Naive B cell (primary cell): ENCODE data around the gene SEC22C. TPM values are rescaled to one million over a fixed set of nuclear protein-coding genes. Genes with fewer than 3 reads are reported as not detected.

Experiments used
- ATAC-seq, 2 donors: fragments of 150-1000 bp; cut with Tn5 transposase; 2 replicates each; pipeline ENCODE4 v1.10.0; 2021; ENCODE audit warnings: low read depth in 2 of 2, mild to moderate bottlenecking in 2 of 2, moderate library complexity in 2 of 2
- DNase-seq: peaks from one replicate; pipeline ENCODE4 v3.0.0; 2022
- H3K27ac Mint-ChIP-seq, 6 donors: one replicate each; pipeline ENCODE4 v1.8.0; 2020 to 2022; ENCODE audit warnings: mild to moderate bottlenecking in 6 of 6, mixed read lengths in 6 of 6, moderate library complexity in 5 of 6, inconsistent platforms in 2 of 6
- H3K27me3 Mint-ChIP-seq, 3 donors: one replicate each; pipeline ENCODE4 v1.8.0; 2021 to 2022; ENCODE audit warnings: mixed read lengths in 3 of 3, mild to moderate bottlenecking in 1 of 3
- H3K36me3 Mint-ChIP-seq, 2 donors: one replicate each; pipeline ENCODE4 v1.8.0; 2020 to 2022; ENCODE audit warnings: mixed read lengths in 2 of 2, inconsistent platforms in 1 of 2, mild to moderate bottlenecking in 1 of 2
- H3K4me1 Mint-ChIP-seq, 3 donors: one replicate each; pipeline ENCODE4 v1.8.0; 2020 to 2022; ENCODE audit warnings: mixed read lengths in 3 of 3, inconsistent platforms in 1 of 3, mild to moderate bottlenecking in 1 of 3, moderate library complexity in 1 of 3
- H3K4me3 Mint-ChIP-seq, 8 donors: one replicate each; pipeline ENCODE4 v1.8.0; 2020 to 2022; ENCODE audit warnings: mild to moderate bottlenecking in 8 of 8, mixed read lengths in 8 of 8, moderate library complexity in 8 of 8, inconsistent platforms in 2 of 8
- H3K9me3 Mint-ChIP-seq, 7 donors: one replicate each; pipeline ENCODE4 v1.8.0; 2020 to 2022; ENCODE audit warnings: mixed read lengths in 7 of 7, mild to moderate bottlenecking in 5 of 7, inconsistent platforms in 2 of 7, moderate library complexity in 1 of 7
- polyA plus RNA-seq, 6 donors: library from polyadenylated mRNA; unstranded; fragments of 300-500 nt; fragmentation: Illumina TruSeq; gene quantifications; one replicate each; pipeline ENCODE4 v1.2.3, GENCODE V29; 2021; ENCODE audit warnings: low read depth in 6 of 6

The SEC22C gene
- polyA plus RNA-seq, 6 donors from 2014 or later, result 25.1 to 39.0 (median 31.3) TPM

GRCh38 chr3:42525212-42525611 lies 56.6 kb downstream of the SEC22C start:
- Mint-ChIP-seq H3K27ac (no peak overlapping the region), H3K4me1 (peaks cover 10 to 23% (median 17%) of the 10 kb centered on the region in 3 donors)
- no peak for ATAC-seq

GRCh38 chr3:42524751-42525150 lies 57.0 kb downstream of the SEC22C start:
- H3K27me3 Mint-ChIP-seq, result no peaks in the 10 kb centered on the region
- no peak overlapping the region for H3K4me3 Mint-ChIP-seq
- H3K4me1 Mint-ChIP-seq, result peaks cover 5 to 19% (median 12%) of the 10 kb centered on the region in 3 donors
- H3K36me3 Mint-ChIP-seq, result no peaks in the 10 kb centered on the region
- no peak for DNase-seq
- no peaks in the 10 kb centered on the region for H3K9me3 Mint-ChIP-seq
- no peak overlapping the region for H3K27ac Mint-ChIP-seq
- ATAC-seq, result no peak

More at GRCh38 chr3:42525212-42525611, 56.6 kb downstream of the SEC22C start:
- DNase-seq, result no peak
- no peaks in the 10 kb centered on the region for H3K27me3 Mint-ChIP-seq
- no peaks in the 10 kb centered on the region for H3K36me3 Mint-ChIP-seq
- H3K4me3 Mint-ChIP-seq, result no peak overlapping the region
- H3K9me3 Mint-ChIP-seq, result peaks cover 0 to 3% (median 0%) of the 10 kb centered on the region in 7 donors

GRCh38 chr3:42520906-42521305 lies 60.9 kb downstream of the SEC22C start:
- Mint-ChIP-seq H3K27me3 (no peaks in the 10 kb centered on the region), H3K4me3 (no peak overlapping the region), H3K4me1 (no peaks in the 10 kb centered on the region), H3K27ac (no peak overlapping the region), H3K9me3 (no peaks in the 10 kb centered on the region), H3K36me3 (no peaks in the 10 kb centered on the region)
- ATAC-seq (no peak), DNase-seq (no peak)

GRCh38 chr3:42520336-42520735 lies 61.4 kb downstream of the SEC22C start:
- H3K4me3 Mint-ChIP-seq, result no peak overlapping the region
- H3K27me3 Mint-ChIP-seq, result no peaks in the 10 kb centered on the region
- H3K36me3 Mint-ChIP-seq, result no peaks in the 10 kb centered on the region
- H3K27ac Mint-ChIP-seq, result peak overlapping the region in 2 of 6 donors; percentile 32 to 39
- H3K9me3 Mint-ChIP-seq, result no peaks in the 10 kb centered on the region
- H3K4me1 Mint-ChIP-seq, result no peaks in the 10 kb centered on the region
- no peak for ATAC-seq
- DNase-seq, result no peak

GRCh38 chr3:42519568-42519962 lies 62.2 kb downstream of the SEC22C start:
- ATAC-seq (no peak), DNase-seq (no peak)
- Mint-ChIP-seq H3K9me3 (no peaks in the 10 kb centered on the region), H3K36me3 (no peaks in the 10 kb centered on the region), H3K4me3 (no peak overlapping the region), H3K27me3 (no peaks in the 10 kb centered on the region), H3K4me1 (no peaks in the 10 kb centered on the region), H3K27ac (peak overlapping the region in 1 of 6 donors; percentile 36)

- Mint-ChIP-seq H3K27ac (no peak overlapping the region), H3K4me3 (no peak overlapping the region), H3K36me3 (no peaks in the 10 kb centered on the region), H3K4me1 (no peaks in the 10 kb centered on the region), H3K9me3 (no peaks in the 10 kb centered on the region), H3K27me3 (no peaks in the 10 kb centered on the region)
- DNase-seq, result no peak
- ATAC-seq, result no peak
Measured at GRCh38 chr3:42518800-42519567, 62.8 kb downstream of the SEC22C start.

GRCh38 chr3:42517117-42517516 lies 64.7 kb downstream of the SEC22C start:
- Mint-ChIP-seq H3K27ac (peak overlapping the region in 2 of 6 donors; percentile 44 to 78), H3K4me1 (peaks cover 0 to 3% (median 0%) of the 10 kb centered on the region in 3 donors), H3K9me3 (no peaks in the 10 kb centered on the region), H3K4me3 (no peak overlapping the region), H3K27me3 (no peaks in the 10 kb centered on the region), H3K36me3 (no peaks in the 10 kb centered on the region)
- DNase-seq (no peak), ATAC-seq (no peak)

GRCh38 chr3:42516443-42516842 lies 65.3 kb downstream of the SEC22C start:
- Mint-ChIP-seq H3K4me1 (peaks cover 2 to 9% (median 6%) of the 10 kb centered on the region in 3 donors), H3K9me3 (no peaks in the 10 kb centered on the region), H3K27me3 (peaks cover 0 to 4% (median 0%) of the 10 kb centered on the region in 3 donors), H3K36me3 (no peaks in the 10 kb centered on the region), H3K4me3 (no peak overlapping the region), H3K27ac (no peak overlapping the region)
- DNase-seq, result no peak
- no peak for ATAC-seq

- Mint-ChIP-seq H3K27ac (no peak overlapping the region), H3K36me3 (no peaks in the 10 kb centered on the region)
Measured at GRCh38 chr3:42515976-42516375, 65.8 kb downstream of the SEC22C start.

GRCh38 chr3:42515391-42515916 lies 66.3 kb downstream of the SEC22C start:
- peaks cover 2 to 5% (median 5%) of the 10 kb centered on the region in 3 donors for H3K27me3 Mint-ChIP-seq
- no peaks in the 10 kb centered on the region for H3K9me3 Mint-ChIP-seq
- H3K4me3 Mint-ChIP-seq, result no peak overlapping the region
- DNase-seq (no peak), ATAC-seq (no peak)
- peaks cover 3 to 12% (median 10%) of the 10 kb centered on the region in 3 donors for H3K4me1 Mint-ChIP-seq
- H3K36me3 Mint-ChIP-seq, result no peaks in the 10 kb centered on the region
- H3K27ac Mint-ChIP-seq, result no peak overlapping the region

More at GRCh38 chr3:42515976-42516375, 65.8 kb downstream of the SEC22C start:
- peaks cover 3 to 12% (median 10%) of the 10 kb centered on the region in 3 donors for H3K4me1 Mint-ChIP-seq
- peaks cover 0 to 5% (median 0%) of the 10 kb centered on the region in 3 donors for H3K27me3 Mint-ChIP-seq
- DNase-seq (no peak), ATAC-seq (no peak)
- H3K9me3 Mint-ChIP-seq, result no peaks in the 10 kb centered on the region
- H3K4me3 Mint-ChIP-seq, result no peak overlapping the region

GRCh38 chr3:42514876-42515275 lies 66.9 kb downstream of the SEC22C start:
- H3K4me3 Mint-ChIP-seq, result no peak overlapping the region
- DNase-seq, result no peak
- no peak for ATAC-seq
- no peak overlapping the region for H3K27ac Mint-ChIP-seq
- H3K27me3 Mint-ChIP-seq, result peaks cover 8 to 10% (median 10%) of the 10 kb centered on the region in 3 donors
- H3K36me3 Mint-ChIP-seq, result no peaks in the 10 kb centered on the region
- no peaks in the 10 kb centered on the region for H3K9me3 Mint-ChIP-seq
- peaks cover 3 to 12% (median 10%) of the 10 kb centered on the region in 3 donors for H3K4me1 Mint-ChIP-seq

GRCh38 chr3:42513521-42513920 lies 68.2 kb downstream of the SEC22C start:
- Mint-ChIP-seq H3K4me1 (peaks cover 3 to 12% (median 10%) of the 10 kb centered on the region in 3 donors), H3K9me3 (no peaks in the 10 kb centered on the region), H3K4me3 (no peak overlapping the region)

GRCh38 chr3:42513121-42513520 lies 68.6 kb downstream of the SEC22C start:
- no peaks in the 10 kb centered on the region for H3K36me3 Mint-ChIP-seq
- no peak overlapping the region for H3K27ac Mint-ChIP-seq
- H3K27me3 Mint-ChIP-seq, result peaks cover 11 to 25% (median 23%) of the 10 kb centered on the region in 3 donors
- no peak for ATAC-seq
- DNase-seq, result no peak
- H3K4me3 Mint-ChIP-seq, result no peak overlapping the region
- H3K9me3 Mint-ChIP-seq, result no peaks in the 10 kb centered on the region
- peaks cover 3 to 12% (median 10%) of the 10 kb centered on the region in 3 donors for H3K4me1 Mint-ChIP-seq

More at GRCh38 chr3:42513521-42513920, 68.2 kb downstream of the SEC22C start:
- DNase-seq (no peak), ATAC-seq (no peak)
- peak overlapping the region in 1 of 6 donors; percentile 95 for H3K27ac Mint-ChIP-seq
- no peaks in the 10 kb centered on the region for H3K36me3 Mint-ChIP-seq
- peaks cover 11 to 24% (median 21%) of the 10 kb centered on the region in 3 donors for H3K27me3 Mint-ChIP-seq

- ATAC-seq (peak in 1 of 2 donors; percentile 48), DNase-seq (no peak)
- H3K36me3 Mint-ChIP-seq, result no peaks in the 10 kb centered on the region
- no peaks in the 10 kb centered on the region for H3K9me3 Mint-ChIP-seq
- H3K27ac Mint-ChIP-seq, result peak overlapping the region in 1 of 6 donors; percentile 59
- H3K27me3 Mint-ChIP-seq, result peaks cover 11 to 25% (median 23%) of the 10 kb centered on the region in 3 donors
- H3K4me1 Mint-ChIP-seq, result peaks cover 3 to 19% (median 12%) of the 10 kb centered on the region in 3 donors
- H3K4me3 Mint-ChIP-seq, result peak overlapping the region in 1 of 8 donors; percentile 22
Measured at GRCh38 chr3:42511736-42512135, 70.0 kb downstream of the SEC22C start.
